Endothelial cell of umbilical vein (primary cell): Measurements from ENCODE around the gene TMUB2.

ENCODE experiments used
- CTCF ChIP-seq, 2 donors: IDR thresholded peaks; 1 replicate in 1 of 2; 2 replicates in 1 of 2; pipeline ENCODE4 v1.5.1; 2011; ENCODE audit warnings: low read length in 2 of 2, mild to moderate bottlenecking in 2 of 2, moderate library complexity in 2 of 2, control low read depth in 1 of 2, inconsistent platforms in 1 of 2, low read depth in 1 of 2; ENCODE audit not compliant: insufficient read depth in 1 of 2; ENCODE audit errors: extremely low read depth in 1 of 2
- EZH2 ChIP-seq: IDR thresholded peaks from 2 replicates; pipeline ENCODE4 v1.6.1; 2012; ENCODE audit warnings: borderline replicate concordance, low read depth, mild to moderate bottlenecking, moderate library complexity, low read length, inconsistent platforms; ENCODE audit not compliant: severe bottlenecking
- MAX ChIP-seq: IDR thresholded peaks from 2 replicates; pipeline ENCODE4 v1.6.1; 2011; ENCODE audit not compliant: insufficient read depth, insufficient read length
- POLR2A ChIP-seq: IDR thresholded peaks from 2 replicates; pipeline ENCODE4 v1.6.1; 2012; ENCODE audit warnings: low read depth, mild to moderate bottlenecking, control low read depth, low read length

- TF ChIP-seq CTCF (IDR thresholded peaks at IDR 0.05; ENCODE audit: extremely low read depth in 1 of 2, insufficient read depth in 1 of 2, low read depth in 1 of 2, low read length in 2 of 2) (no peak), POLR2A (no peak), MAX (no peak), EZH2 (no peak)
Observed at GRCh38 chr17:44167181-44167861, 19.5 kb upstream of the TMUB2 start.
